ENCODE results near the gene GATA6.

Gene GATA6

GRCh38 chr18:22166069-22166950, 3.1 kb upstream of the GATA6 start:
- DNase-seq (ENCODE audit: low read depth in 2 of 2): no peak

GRCh38 chr18:22167091-22167470, 2.3 kb upstream of the GATA6 start:
- no peak for DNase-seq (ENCODE audit: low read depth in 2 of 2)

- no peak for DNase-seq (ENCODE audit: low read depth in 2 of 2)
These were observed 1.7 kb upstream of the GATA6 start for GRCh38 chr18:22167471-22168241.

GRCh38 chr18:22168360-22168921, 948 bp upstream of the GATA6 start:
- DNase-seq (ENCODE audit: low read depth in 2 of 2): no peak

- no peak for DNase-seq (ENCODE audit: low read depth in 2 of 2)
These were observed 566 bp downstream of the GATA6 start for GRCh38 chr18:22169889-22170420.

- no peak for DNase-seq (ENCODE audit: low read depth in 2 of 2)
These were observed 1.2 kb downstream of the GATA6 start for GRCh38 chr18:22170421-22171257.

- DNase-seq (ENCODE audit: low read depth in 2 of 2): no peak
These were observed 2.1 kb downstream of the GATA6 start for GRCh38 chr18:22171258-22172119.

GRCh38 chr18:22172120-22172582, 2.8 kb downstream of the GATA6 start:
- DNase-seq (ENCODE audit: low read depth in 2 of 2): no peak

GRCh38 chr18:22172594-22173049, 3.2 kb downstream of the GATA6 start:
- DNase-seq (ENCODE audit: low read depth in 2 of 2): no peak

- DNase-seq (ENCODE audit: low read depth in 2 of 2): no peak
These were observed 4.0 kb downstream of the GATA6 start for GRCh38 chr18:22173221-22173927.

GRCh38 chr18:22173928-22174301, 4.5 kb downstream of the GATA6 start:
- DNase-seq (ENCODE audit: low read depth in 2 of 2): no peak

- DNase-seq (ENCODE audit: low read depth in 2 of 2): no peak
These were observed 5.2 kb downstream of the GATA6 start for GRCh38 chr18:22174341-22175145.

- no peak for DNase-seq (ENCODE audit: low read depth in 2 of 2)
These were observed 6.0 kb downstream of the GATA6 start for GRCh38 chr18:22175346-22175745.

- no peak for DNase-seq (ENCODE audit: low read depth in 2 of 2)
These were observed 7.3 kb downstream of the GATA6 start for GRCh38 chr18:22176420-22177326.

GRCh38 chr18:22177327-22177871, 8.0 kb downstream of the GATA6 start:
- no peak for DNase-seq (ENCODE audit: low read depth in 2 of 2)

GRCh38 chr18:22179174-22179573, 9.8 kb downstream of the GATA6 start:
- DNase-seq (ENCODE audit: low read depth in 2 of 2): no peak

- DNase-seq (ENCODE audit: low read depth in 2 of 2): no peak
These were observed 10.2 kb downstream of the GATA6 start for GRCh38 chr18:22179631-22180030.
